GM18526 (cell line): ENCODE results near the gene YY1.

Experiments used
- POLR2A ChIP-seq: IDR thresholded peaks from 3 replicates; pipeline ENCODE4 v1.6.1; 2011; ENCODE audit not compliant: insufficient read length; ENCODE audit errors: extremely low read depth

The YY1 gene

DNA sequence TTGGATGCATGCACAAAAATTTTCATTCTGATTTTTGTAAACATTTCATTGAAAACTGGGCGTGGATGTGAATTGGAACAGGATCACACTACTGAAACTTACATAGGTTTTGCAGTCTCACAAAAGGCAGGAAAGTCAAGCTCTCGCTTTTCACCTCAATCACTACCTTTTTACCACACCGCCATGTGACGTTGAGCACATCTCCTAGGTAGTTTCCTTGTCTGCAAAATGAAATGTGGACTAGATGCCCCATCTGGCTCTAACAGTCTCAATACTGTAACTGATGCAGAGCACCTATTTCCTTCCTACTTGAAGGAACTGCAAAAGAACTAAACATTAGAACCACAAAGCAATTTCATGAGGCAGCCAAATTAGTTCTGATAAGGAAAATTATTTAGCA, 4.4 kb upstream of the YY1 start:
- TF ChIP-seq POLR2A, result no peak

DNA sequence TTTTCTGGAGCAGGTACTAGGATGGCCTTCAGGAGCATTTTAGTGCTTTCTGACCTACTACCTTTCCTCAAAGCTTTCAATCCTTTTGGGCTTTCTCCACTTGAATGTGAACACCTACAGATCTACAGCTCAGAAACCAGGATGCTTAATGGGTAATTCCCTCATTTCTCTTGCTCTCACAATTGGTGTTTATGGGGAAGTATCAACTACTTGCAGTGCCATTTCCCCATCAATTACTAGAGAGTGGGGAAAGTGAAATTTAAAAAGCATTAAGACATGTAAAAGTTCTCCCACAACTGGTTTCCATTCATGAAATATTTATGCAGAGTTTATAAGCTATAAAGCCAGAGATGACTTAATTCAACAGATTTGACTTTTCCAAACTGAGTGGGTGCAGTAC, 2.1 kb upstream of the YY1 start:
- no peak for TF ChIP-seq POLR2A

DNA sequence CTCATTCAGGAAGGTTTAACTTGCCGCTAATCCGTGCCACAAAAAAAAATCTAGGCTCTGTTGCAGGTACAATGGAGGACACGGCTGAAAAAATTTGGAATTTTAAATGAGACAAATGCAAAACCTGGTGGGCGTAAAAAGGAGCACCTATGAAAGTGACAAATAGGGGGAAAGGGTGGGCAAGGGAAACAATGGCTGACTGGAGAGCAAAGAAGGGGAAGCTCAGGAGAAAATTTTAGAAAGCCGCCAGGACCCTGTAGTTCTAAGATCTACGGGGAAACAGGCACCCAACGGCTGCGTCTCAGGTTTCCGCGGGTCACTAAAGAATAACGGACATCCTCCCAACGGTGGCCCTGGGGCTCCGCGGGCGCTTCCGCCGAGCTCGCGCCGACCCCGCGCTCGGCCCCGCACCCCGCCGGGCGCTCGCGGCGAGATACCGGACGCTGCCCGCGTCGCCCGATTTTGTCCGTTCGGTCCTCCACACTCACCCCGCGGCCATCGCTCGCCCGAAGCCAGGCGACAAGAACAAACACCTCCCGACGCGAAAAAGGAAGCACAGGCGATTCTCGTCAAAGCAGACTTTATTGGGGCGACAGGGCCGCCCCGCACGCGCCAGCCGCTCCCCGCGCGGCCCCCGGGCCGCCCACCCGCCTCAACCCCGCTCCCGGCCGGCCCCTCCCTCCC, 1.1 kb upstream of the YY1 start:
- peak; percentile 31 for TF ChIP-seq POLR2A

DNA sequence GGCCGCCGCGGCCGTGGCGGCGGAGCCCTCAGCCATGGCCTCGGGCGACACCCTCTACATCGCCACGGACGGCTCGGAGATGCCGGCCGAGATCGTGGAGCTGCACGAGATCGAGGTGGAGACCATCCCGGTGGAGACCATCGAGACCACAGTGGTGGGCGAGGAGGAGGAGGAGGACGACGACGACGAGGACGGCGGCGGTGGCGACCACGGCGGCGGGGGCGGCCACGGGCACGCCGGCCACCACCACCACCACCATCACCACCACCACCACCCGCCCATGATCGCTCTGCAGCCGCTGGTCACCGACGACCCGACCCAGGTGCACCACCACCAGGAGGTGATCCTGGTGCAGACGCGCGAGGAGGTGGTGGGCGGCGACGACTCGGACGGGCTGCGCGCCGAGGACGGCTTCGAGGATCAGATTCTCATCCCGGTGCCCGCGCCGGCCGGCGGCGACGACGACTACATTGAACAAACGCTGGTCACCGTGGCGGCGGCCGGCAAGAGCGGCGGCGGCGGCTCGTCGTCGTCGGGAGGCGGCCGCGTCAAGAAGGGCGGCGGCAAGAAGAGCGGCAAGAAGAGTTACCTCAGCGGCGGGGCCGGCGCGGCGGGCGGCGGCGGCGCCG, 381 bp downstream of the YY1 start:
- TF ChIP-seq POLR2A, result no peak

- no peak for TF ChIP-seq POLR2A
These were observed 1.1 kb downstream of the YY1 start for GRCh38 chr14:100239840-100240667.

DNA sequence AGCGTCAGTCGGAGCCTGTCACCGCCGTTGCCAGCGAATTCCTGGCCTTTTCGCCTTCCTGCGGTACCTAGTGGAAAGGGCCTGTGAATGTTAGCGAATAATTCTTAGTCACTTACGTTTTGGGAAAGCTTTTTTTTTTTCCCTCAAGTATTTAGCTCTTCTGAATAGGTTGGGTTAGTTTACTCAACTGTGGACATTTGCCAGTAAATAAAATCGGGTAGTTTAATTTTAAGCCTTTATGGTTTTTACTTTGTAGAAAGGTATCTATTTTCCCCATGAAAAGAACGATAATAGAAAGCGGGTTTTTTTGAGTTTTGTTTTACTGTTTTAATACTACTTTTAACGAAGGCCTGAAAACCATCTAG, 1.7 kb downstream of the YY1 start:
- TF ChIP-seq POLR2A, result no peak

GRCh38 chr14:100241279-100241678, 2.3 kb downstream of the YY1 start:
- TF ChIP-seq POLR2A, result no peak

GRCh38 chr14:100243020-100243419, 4.1 kb downstream of the YY1 start:
- TF ChIP-seq POLR2A, result no peak

DNA sequence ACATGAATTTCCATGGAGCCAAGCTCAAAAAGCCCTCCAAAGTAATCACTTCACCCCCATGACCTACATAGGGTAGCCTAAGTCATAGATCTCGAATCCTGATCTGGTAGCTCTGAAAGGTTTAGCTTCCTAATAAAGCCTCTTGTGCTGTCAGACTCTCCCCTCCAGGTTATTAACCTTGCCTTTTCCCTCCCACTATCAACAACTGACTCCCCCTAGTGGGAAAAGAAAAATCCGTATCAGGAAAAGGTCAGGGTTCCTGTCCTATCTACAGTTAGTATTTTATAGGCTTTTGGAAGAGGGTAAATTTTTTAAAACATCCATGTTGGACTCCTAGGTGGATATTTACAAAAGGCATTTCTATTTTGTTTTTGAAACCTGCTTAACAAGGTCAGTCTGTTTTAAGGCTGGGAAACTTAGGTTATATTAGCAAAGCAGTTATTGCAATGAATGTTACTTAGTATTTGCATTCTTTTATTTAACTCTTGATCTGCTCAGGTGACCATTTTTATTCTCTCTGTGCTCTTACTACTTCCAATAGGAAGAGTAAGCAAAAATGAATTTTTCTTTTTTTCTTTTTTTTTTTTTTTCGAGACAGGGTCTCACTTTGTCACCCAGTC, 8.0 kb downstream of the YY1 start:
- no peak for TF ChIP-seq POLR2A

DNA sequence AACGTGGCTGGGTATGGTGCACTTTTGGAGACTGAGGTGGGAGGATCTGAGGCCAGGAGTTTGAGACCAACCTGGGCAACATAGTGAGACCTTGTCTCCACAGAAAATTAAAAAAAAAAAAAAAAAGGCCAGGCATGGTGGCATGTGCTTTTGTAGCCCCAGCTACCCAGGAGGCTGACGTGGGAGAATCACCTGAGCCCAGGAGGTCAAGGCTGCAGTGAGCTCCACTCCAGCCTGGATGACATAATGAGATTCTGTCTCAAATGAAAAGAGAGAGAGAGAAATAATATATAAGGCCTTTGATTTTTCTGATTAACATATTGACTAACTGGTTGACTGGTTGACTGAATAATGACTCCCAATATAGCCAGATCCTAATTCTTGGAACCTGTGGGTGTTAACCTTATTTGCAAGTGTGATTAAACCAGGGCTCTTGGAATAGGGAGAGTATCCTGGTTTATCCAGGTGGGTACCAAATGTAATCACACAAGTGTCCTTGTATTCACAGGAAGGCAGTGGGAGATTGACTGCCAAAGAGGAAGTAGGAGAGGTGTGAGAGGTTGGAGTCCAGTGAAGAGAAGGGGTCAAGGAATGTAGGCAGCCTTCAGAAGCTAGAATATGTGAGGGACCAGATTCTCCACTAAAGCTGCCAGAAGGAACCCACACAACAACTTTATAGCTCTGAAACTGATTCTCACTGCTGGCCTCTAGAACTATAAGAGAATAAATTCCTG, 12.0 kb downstream of the YY1 start:
- TF ChIP-seq POLR2A, result no peak

- TF ChIP-seq POLR2A, result no peak
These were observed 13.7 kb downstream of the YY1 start for GRCh38 chr14:100252684-100253083.

GRCh38 chr14:100256339-100256895, 17.5 kb downstream of the YY1 start:
- no peak for TF ChIP-seq POLR2A

GRCh38 chr14:100261621-100262020, 22.7 kb downstream of the YY1 start:
- no peak for TF ChIP-seq POLR2A

DNA sequence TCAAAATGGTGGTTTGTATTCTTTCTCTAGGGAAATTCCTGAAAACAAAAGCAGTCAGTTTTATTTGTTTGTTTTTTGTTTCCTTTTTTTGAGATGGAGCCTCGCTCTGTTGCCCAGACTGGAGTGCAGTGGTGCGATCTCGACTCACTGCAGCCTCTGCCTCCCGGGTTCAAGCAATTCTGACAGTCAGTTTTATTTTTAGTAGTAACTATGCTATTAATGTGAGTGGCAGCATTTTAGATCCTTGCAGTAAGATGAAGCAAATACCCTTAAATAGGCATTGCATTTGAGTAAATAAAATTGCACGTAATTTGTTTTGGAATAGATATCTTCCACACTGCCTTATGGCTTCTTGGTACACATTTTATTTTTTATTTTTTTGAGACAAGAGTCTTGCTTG, 23.6 kb downstream of the YY1 start:
- TF ChIP-seq POLR2A, result no peak

DNA sequence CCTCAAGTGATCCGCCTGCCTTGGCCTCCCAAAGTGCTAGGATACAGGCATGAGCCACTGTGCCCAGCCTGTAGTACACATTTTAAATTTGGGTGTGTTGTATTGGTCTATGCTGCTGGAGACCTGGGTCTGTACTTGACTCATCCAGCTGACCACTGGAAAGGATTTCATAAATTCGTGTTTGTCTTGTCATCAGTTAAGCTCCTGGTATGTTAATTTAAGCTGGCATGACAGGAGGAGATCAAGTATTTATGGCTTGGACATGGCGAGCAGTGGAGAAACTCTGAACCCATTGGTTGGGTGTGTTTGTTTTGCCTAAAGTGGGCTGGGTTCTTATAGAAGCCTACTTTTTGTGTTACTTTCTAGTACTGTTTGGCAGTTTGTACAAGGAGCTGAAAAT, 24.2 kb downstream of the YY1 start:
- TF ChIP-seq POLR2A, result no peak
